C4-2B (cell line): ENCODE measurements around the gene IQCC.

Source experiments
- CTCF ChIP-seq: fragments of 450-650 bp; conservative IDR thresholded peaks from 2 replicates; pipeline ENCODE4 v1.5.1; 2017; ENCODE audit warnings: mild to moderate bottlenecking
- ZFX ChIP-seq: fragments of 450-650 bp; IDR thresholded peaks from 2 replicates; pipeline ENCODE4 v1.6.1; 2017

- TF ChIP-seq ZFX (no peak), CTCF (no peak)
These were observed 18.2 kb downstream of the IQCC start for GRCh38 chr1:32223683-32224082.
